Bronchial epithelial cell (primary cell): ENCODE measurements around the gene FBXL7. TPM values are rescaled to one million over a fixed set of nuclear protein-coding genes. Genes with fewer than 3 reads are reported as not detected.

ENCODE experiments used
- DNase-seq: peaks from one replicate; pipeline ENCODE4 v3.0.0-alpha.2; 2010; ENCODE audit warnings: low read depth
- FAIRE-seq: peaks from 2 replicates; lab custom pipeline; 2011; peaks lifted over from hg19 to GRCh38; lab: Jason Lieb, UNC
- H3K27me3 ChIP-seq: 2 replicates; pipeline ENCODE4 v1.5.1; 2011; ENCODE audit warnings: low read length; ENCODE audit not compliant: control insufficient read depth, insufficient read depth
- H3K36me3 ChIP-seq: 2 replicates; pipeline ENCODE4 v1.5.1; 2011; ENCODE audit warnings: low read length; ENCODE audit not compliant: control insufficient read depth, insufficient read depth
- H3K4me3 ChIP-seq: 2 replicates; pipeline ENCODE4 v1.5.1; 2011; ENCODE audit warnings: mild to moderate bottlenecking, low read depth, low read length, control low read depth
- CTCF ChIP-seq: IDR thresholded peaks from 2 replicates; pipeline ENCODE4 v1.5.1; 2011; ENCODE audit warnings: mild to moderate bottlenecking, moderate library complexity, low read length, control low read depth, inconsistent platforms; ENCODE audit not compliant: insufficient read depth, severe bottlenecking
- total RNA-seq: library from RNA; depleted of rRNA; stranded (reverse); fragments of >200 nt; gene quantifications from 2 replicates; pipeline ENCODE4 v1.2.1, GENCODE V29; 2014

Gene FBXL7
- total RNA-seq, 1 donor from 2014 or later: 0.26 TPM

GRCh38 chr5:15502208-15502607 lies 2.2 kb downstream of the FBXL7 start:
- TF ChIP-seq CTCF: no peak
- Histone ChIP-seq H3K27me3 (no peaks in the 10 kb centered on the region), H3K4me3 (no peak overlapping the region), H3K36me3 (no peaks in the 10 kb centered on the region)
- DNase-seq (no peak), FAIRE-seq (no peak)

- Histone ChIP-seq H3K4me3 (no peak overlapping the region), H3K27me3 (no peaks in the 10 kb centered on the region), H3K36me3 (no peaks in the 10 kb centered on the region)
- FAIRE-seq (no peak), DNase-seq (no peak)
- TF ChIP-seq CTCF: no peak
Observed at GRCh38 chr5:15506146-15506545, 6.2 kb downstream of the FBXL7 start.

- Histone ChIP-seq H3K27me3 (no peaks in the 10 kb centered on the region), H3K4me3 (no peak overlapping the region), H3K36me3 (no peaks in the 10 kb centered on the region)
- TF ChIP-seq CTCF: no peak
- DNase-seq: no peak
- no peak for FAIRE-seq
Observed at GRCh38 chr5:15506897-15507296, 6.9 kb downstream of the FBXL7 start.

- no peak for DNase-seq
- no peak for FAIRE-seq
- no peak for TF ChIP-seq CTCF
- H3K27me3 ChIP-seq: no peaks in the 10 kb centered on the region
- H3K4me3 ChIP-seq: no peak overlapping the region
- H3K36me3 ChIP-seq: no peaks in the 10 kb centered on the region
Observed at GRCh38 chr5:15510092-15510491, 10.1 kb downstream of the FBXL7 start.

- FAIRE-seq: peak; percentile 68
- no peaks in the 10 kb centered on the region for H3K27me3 ChIP-seq
- DNase-seq: peak; percentile 58
- H3K4me3 ChIP-seq: no peak overlapping the region
- no peaks in the 10 kb centered on the region for H3K36me3 ChIP-seq
- no peak for TF ChIP-seq CTCF
Observed at GRCh38 chr5:15510831-15511230, 10.9 kb downstream of the FBXL7 start.

GRCh38 chr5:15513431-15513830 lies 13.5 kb downstream of the FBXL7 start:
- Histone ChIP-seq H3K36me3 (no peaks in the 10 kb centered on the region), H3K27me3 (no peaks in the 10 kb centered on the region), H3K4me3 (no peak overlapping the region)
- no peak for TF ChIP-seq CTCF
- no peak for DNase-seq
- no peak for FAIRE-seq
